HCT116 (cell line): ENCODE measurements around the gene CFAP46. TPM values are rescaled to one million over a fixed set of nuclear protein-coding genes. Genes with fewer than 3 reads are reported as not detected.

Source experiments
- ATAC-seq: fragments of 200-7000 bp; cut with Tn5 transposase; 2 replicates; pipeline ENCODE4 v1.9.1; 2020; ENCODE audit warnings: mild to moderate bottlenecking, moderate library complexity
- BruUV-seq: library from RNA; stranded (reverse); fragments of 400-500 nt; replicated peaks from 2 replicates; lab custom pipeline; 2021; lab: Mats Ljungman, UMichigan
- CTCF ChIA-PET: fragments of 300-600 bp; sonication (Branson Sonifier 250); formaldehyde crosslinking; loops from one replicate; lab custom pipeline; 2021; ENCODE audit warnings: antibody characterized with exemption; lab: Charles Lee
- POLR2A ChIA-PET: fragments of 300-600, 350-600 bp; sonication (Branson Sonifier 250); formaldehyde crosslinking; loops from one replicate; lab custom pipeline; 2021; ENCODE audit warnings: antibody characterized with exemption; lab: Charles Lee
- RAD21 ChIA-PET, 2 experiments: fragments of 300-600 bp; sonication (Branson Sonifier 250); formaldehyde crosslinking; loops; one replicate each; lab custom pipeline; 2023; ENCODE audit warnings: low total read pairs in 2 of 2; ENCODE audit not compliant: uncharacterized antibody in 2 of 2, unreplicated experiment in 2 of 2, low non-redundant PET in 1 of 2; lab: Charles Lee
- DNase-seq: peaks from one replicate; pipeline ENCODE4 v3.0.0-alpha.2; 2010; ENCODE audit warnings: low read depth, low spot score
- H2AFZ ChIP-seq: fragments of 200-600 bp; shearing (Covaris generic), sonication (generic); 2 replicates; pipeline ENCODE4 v1.6.1; 2017; ENCODE audit warnings: low read depth, mixed run types, mixed read lengths, antibody characterized with exemption, low read length; ENCODE audit not compliant: poor library complexity, severe bottlenecking
- H3K27ac ChIP-seq: 2 replicates; pipeline ENCODE4 v1.5.1; 2012; ENCODE audit warnings: low read depth, low read length
- H3K27me3 ChIP-seq: fragments of 200-600 bp; sonication (generic); 2 replicates; pipeline ENCODE4 v1.6.1; 2016; ENCODE audit warnings: mixed run types, low read length, mixed read lengths; ENCODE audit not compliant: insufficient read depth
- H3K36me3 ChIP-seq, 2 experiments: fragments of 200-500 bp in 1 of 2; fragments of 200-600 bp in 1 of 2; sonication (Bioruptor generic) in 1 of 2; sonication (generic) in 1 of 2; 2 replicates each; pipeline versions ENCODE4 v1.5.1 to v1.6.1; 2014 to 2016; ENCODE audit warnings: low read length in 2 of 2, inconsistent platforms in 1 of 2, mixed read lengths in 1 of 2, mixed run types in 1 of 2; ENCODE audit not compliant: insufficient read depth in 2 of 2, control insufficient read depth in 1 of 2
- H3K4me1 ChIP-seq, 2 experiments: fragments of 200-600 bp in 1 of 2; sonication (generic) in 1 of 2; 2 replicates each; pipeline versions ENCODE4 v1.5.1 to v1.6.1; 2012 to 2017; ENCODE audit warnings: low read length in 2 of 2, inconsistent platforms in 1 of 2, mild to moderate bottlenecking in 1 of 2, mixed read lengths in 1 of 2, mixed run types in 1 of 2, moderate library complexity in 1 of 2; ENCODE audit not compliant: insufficient read depth in 2 of 2, control insufficient read depth in 1 of 2
- H3K4me2 ChIP-seq: fragments of 200-600 bp; sonication (generic); 2 replicates; pipeline ENCODE4 v1.6.1; 2017; ENCODE audit warnings: mixed run types, low read length, mixed read lengths
- H3K4me3 ChIP-seq, 2 experiments: fragments of 200-600 bp in 1 of 2; sonication (generic) in 1 of 2; replicated peaks in 1 of 2; 2 replicates each; pipeline ENCODE4 v1.5.1; 2011 to 2016; ENCODE audit warnings: low read length in 2 of 2, control low read depth in 1 of 2, low read depth in 1 of 2, mild to moderate bottlenecking in 1 of 2, mixed read lengths in 1 of 2, mixed run types in 1 of 2
- H3K79me2 ChIP-seq: fragments of 200-600 bp; sonication (generic); 2 replicates; pipeline ENCODE4 v1.6.1; 2017; ENCODE audit warnings: mild to moderate bottlenecking, mixed run types, low read length, moderate library complexity, mixed read lengths; ENCODE audit not compliant: insufficient read depth
- H3K9ac ChIP-seq: fragments of 200-600 bp; sonication (generic); 2 replicates; pipeline ENCODE4 v1.6.1; 2016; ENCODE audit warnings: low read length, mixed read lengths
- H3K9me2 ChIP-seq: fragments of 200-600 bp; sonication (generic), shearing (Covaris generic); 2 replicates; pipeline ENCODE4 v1.6.1; 2017; ENCODE audit warnings: mixed run types, mild to moderate bottlenecking, moderate library complexity; ENCODE audit not compliant: insufficient read depth
- H3K9me3 ChIP-seq, 2 experiments: fragments of 200-500 bp in 1 of 2; fragments of 200-600 bp in 1 of 2; sonication (Bioruptor generic) in 1 of 2; sonication (generic) in 1 of 2; 2 replicates each; pipeline ENCODE4 v1.6.1; 2014 to 2017; ENCODE audit warnings: low read length in 2 of 2, mixed read lengths in 2 of 2, inconsistent platforms in 1 of 2, low read depth in 1 of 2, mild to moderate bottlenecking in 1 of 2, mixed run types in 1 of 2, moderate library complexity in 1 of 2; ENCODE audit not compliant: control insufficient read depth in 1 of 2, insufficient read depth in 1 of 2
- H4K20me1 ChIP-seq: fragments of 200-600 bp; sonication (generic), shearing (Covaris generic); 2 replicates; pipeline ENCODE4 v1.6.1; 2017; ENCODE audit warnings: mixed run types, mild to moderate bottlenecking, moderate library complexity; ENCODE audit not compliant: insufficient read depth
- ELF1 ChIP-seq: IDR thresholded peaks from 2 replicates; pipeline ENCODE4 v1.6.1; 2012; ENCODE audit warnings: low read depth, borderline replicate concordance
- EZH2phosphoT487 ChIP-seq: fragments of 200-600 bp; IDR thresholded peaks from 2 replicates; pipeline ENCODE4 v1.6.1; 2018; ENCODE audit warnings: antibody characterized with exemption, borderline replicate concordance
- JUND ChIP-seq: IDR thresholded peaks from 2 replicates; pipeline ENCODE4 v1.6.1; 2012
- MAX ChIP-seq: IDR thresholded peaks from 2 replicates; pipeline ENCODE4 v1.6.1; 2012
- POLR2A ChIP-seq: IDR thresholded peaks from 2 replicates; pipeline ENCODE4 v1.7.0; 2011; ENCODE audit warnings: borderline replicate concordance; ENCODE audit not compliant: insufficient read depth, insufficient read length; ENCODE audit errors: extremely low read depth
- SIN3A ChIP-seq: IDR thresholded peaks from 2 replicates; pipeline ENCODE4 v1.6.1; 2012; ENCODE audit warnings: low read depth
- intact Hi-C: fragments of 100-400 bp; cut with micrococcal nuclease; formaldehyde crosslinking; loops from 2 replicates; pipeline ENCODE4 v1.10.0; 2022
- total RNA-seq: library from RNA; stranded (reverse); gene quantifications from one replicate; pipeline ENCODE4 v1.2.1, GENCODE V29; 2021; ENCODE audit not compliant: unreplicated experiment

Gene CFAP46
- total RNA-seq, 1 experiment from 2014 or later = 1.4 TPM

- no TSS peak for BruUV-seq
- ATAC-seq (no peak), DNase-seq (no peak)
- intact Hi-C loops = no loop called here
- peaks cover 2% of the 10 kb centered on the region; the same call in 1 of the 2 replicates for H3K27me3 ChIP-seq
- no peak overlapping the region for H3K4me2 ChIP-seq
- RAD21 ChIA-PET = no interaction called here
- H3K9ac ChIP-seq = no peak overlapping the region
- TF ChIP-seq EZH2phosphoT487 (no peak), POLR2A (no peak), MAX (no peak)
- H3K27ac ChIP-seq = no peak overlapping the region
- POLR2A ChIA-PET = no interaction called here
- H4K20me1 ChIP-seq = no peaks in the 10 kb centered on the region
- no peaks in the 10 kb centered on the region for H3K4me1 ChIP-seq
- no peaks in the 10 kb centered on the region for H3K79me2 ChIP-seq
- no peak overlapping the region for H2AFZ ChIP-seq
- CTCF ChIA-PET = no interaction called here
- no peak overlapping the region for H3K4me3 ChIP-seq
- no peaks in the 10 kb centered on the region for H3K9me3 ChIP-seq
- no peaks in the 10 kb centered on the region for H3K36me3 ChIP-seq
- no peaks in the 10 kb centered on the region for H3K9me2 ChIP-seq
Observed at GRCh38 chr10:132875435-132875834, 66.9 kb downstream of the CFAP46 start.

GRCh38 chr10:132873395-132873794 lies 69.0 kb downstream of the CFAP46 start:
- ATAC-seq = no peak
- intact Hi-C loops = no loop called here
- H3K27me3 ChIP-seq = peaks cover 2% of the 10 kb centered on the region; the same call in 1 of the 2 replicates
- CTCF ChIA-PET = no interaction called here
- H3K27ac ChIP-seq = no peak overlapping the region
- no peaks in the 10 kb centered on the region for H3K4me1 ChIP-seq
- H3K4me2 ChIP-seq = no peak overlapping the region
- no peak overlapping the region for H2AFZ ChIP-seq
- no TSS peak for BruUV-seq
- DNase-seq = no peak
- no peaks in the 10 kb centered on the region for H3K9me3 ChIP-seq
- no peak overlapping the region for H3K4me3 ChIP-seq
- no peak overlapping the region for H3K9ac ChIP-seq
- RAD21 ChIA-PET = no interaction called here
- POLR2A ChIA-PET = no interaction called here
- no peaks in the 10 kb centered on the region for H3K79me2 ChIP-seq
- H3K9me2 ChIP-seq = no peaks in the 10 kb centered on the region
- no peaks in the 10 kb centered on the region for H3K36me3 ChIP-seq
- H4K20me1 ChIP-seq = no peaks in the 10 kb centered on the region
- TF ChIP-seq JUND (no peak), SIN3A (no peak), ELF1 (no peak)
